C4-2B (cell line): Measurements from ENCODE around the gene UGT1A6.

Experiments used
- ZFX ChIP-seq: fragments of 450-650 bp; IDR thresholded peaks from 2 replicates; pipeline ENCODE4 v1.6.1; 2017
- TF ChIP-seq, protein P1 (sequence below): fragments of 450-650 bp; conservative IDR thresholded peaks from 2 replicates; pipeline ENCODE4 v1.5.1; 2017; ENCODE audit warnings: mild to moderate bottlenecking

DNA sequence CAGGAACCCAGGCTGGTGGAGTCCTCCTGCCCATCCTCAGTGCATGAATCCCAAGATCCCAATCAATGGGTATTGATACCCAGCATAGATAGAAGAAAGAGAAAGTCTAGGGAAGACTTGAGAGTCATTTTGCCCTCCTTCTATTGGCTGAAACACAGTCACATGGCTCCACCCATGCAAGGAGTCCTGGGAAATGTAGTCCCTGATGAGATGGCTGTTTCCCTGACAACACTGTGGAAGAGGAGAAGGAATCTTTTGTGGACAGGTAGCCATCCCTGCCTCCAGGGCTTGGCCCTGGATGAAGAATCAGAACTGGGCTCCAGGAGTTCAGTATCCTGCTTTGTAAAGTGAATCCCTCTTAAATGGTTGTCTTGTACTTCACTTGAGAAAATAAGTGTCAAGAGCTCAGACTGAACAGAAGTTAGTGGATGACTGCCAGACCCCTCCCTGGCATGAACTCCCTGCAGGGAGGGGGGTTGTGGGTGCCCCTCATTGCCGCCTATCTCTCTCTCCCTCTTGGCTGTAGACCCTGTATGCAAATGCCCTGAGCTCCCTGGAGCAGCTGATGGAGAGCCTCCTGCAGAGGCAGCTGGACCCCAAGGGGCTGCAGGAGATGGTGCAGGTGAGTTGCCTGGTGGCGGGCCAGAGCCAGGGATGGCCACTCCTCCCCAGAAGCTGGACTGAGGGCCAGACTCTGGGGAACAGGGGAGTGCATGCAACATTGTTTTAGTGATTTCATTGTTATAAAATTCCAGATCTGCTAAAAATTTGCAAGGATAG lies 121.6 kb downstream of the UGT1A6 start:
- TF ChIP-seq, protein P1, sequence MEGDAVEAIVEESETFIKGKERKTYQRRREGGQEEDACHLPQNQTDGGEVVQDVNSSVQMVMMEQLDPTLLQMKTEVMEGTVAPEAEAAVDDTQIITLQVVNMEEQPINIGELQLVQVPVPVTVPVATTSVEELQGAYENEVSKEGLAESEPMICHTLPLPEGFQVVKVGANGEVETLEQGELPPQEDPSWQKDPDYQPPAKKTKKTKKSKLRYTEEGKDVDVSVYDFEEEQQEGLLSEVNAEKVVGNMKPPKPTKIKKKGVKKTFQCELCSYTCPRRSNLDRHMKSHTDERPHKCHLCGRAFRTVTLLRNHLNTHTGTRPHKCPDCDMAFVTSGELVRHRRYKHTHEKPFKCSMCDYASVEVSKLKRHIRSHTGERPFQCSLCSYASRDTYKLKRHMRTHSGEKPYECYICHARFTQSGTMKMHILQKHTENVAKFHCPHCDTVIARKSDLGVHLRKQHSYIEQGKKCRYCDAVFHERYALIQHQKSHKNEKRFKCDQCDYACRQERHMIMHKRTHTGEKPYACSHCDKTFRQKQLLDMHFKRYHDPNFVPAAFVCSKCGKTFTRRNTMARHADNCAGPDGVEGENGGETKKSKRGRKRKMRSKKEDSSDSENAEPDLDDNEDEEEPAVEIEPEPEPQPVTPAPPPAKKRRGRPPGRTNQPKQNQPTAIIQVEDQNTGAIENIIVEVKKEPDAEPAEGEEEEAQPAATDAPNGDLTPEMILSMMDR: no peak
- TF ChIP-seq ZFX: no peak
